ENCODE measurements around the gene PPARG.
"Not testable (repeated sequence)": the region's sequence is repeated elsewhere in the genome, so short reads cannot be mapped to it uniquely, and the experiment has no call there.

The PPARG gene

DNA sequence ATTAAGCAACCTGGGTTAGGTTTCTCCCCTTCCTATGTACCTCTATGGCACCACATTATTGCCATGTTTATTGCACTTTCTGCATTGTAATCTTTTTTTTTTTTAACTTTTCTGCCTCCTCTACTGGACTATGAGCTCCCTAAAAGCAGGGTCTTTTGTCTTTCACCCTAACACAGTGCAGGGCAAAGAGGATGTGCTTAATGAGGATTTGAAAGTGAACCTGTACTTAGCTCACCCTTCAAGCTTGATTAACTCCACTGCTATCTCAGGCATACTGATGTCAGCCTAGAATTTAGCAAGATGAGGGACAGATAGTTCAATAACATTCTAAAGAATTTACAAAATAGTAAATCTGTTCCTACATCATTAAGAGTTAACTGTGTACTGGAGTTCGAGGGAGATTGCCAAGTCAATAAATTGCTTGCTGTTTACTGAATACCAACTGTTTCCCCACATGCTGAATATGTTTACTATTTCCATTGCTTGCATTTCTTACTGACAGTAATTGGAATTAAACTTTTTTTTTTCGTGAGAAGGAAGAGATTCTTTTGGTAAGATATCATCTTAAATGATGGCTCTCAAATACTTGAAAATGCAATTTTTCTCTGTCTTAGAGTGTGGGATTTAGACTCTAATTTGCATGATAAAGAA is 15.7 kb upstream of the PPARG start:
- H3K4me1 ChIP-seq (ENCODE audit: control insufficient read depth, insufficient read depth, low read depth, low read length) = no peaks in the 10 kb centered on the region
- H3K4me2 ChIP-seq (ENCODE audit: low read length, poor library complexity, severe bottlenecking) = no peak overlapping the region
- H3K9ac ChIP-seq (ENCODE audit: low read length) = no peak overlapping the region
- H2BK12ac ChIP-seq (ENCODE audit: low read length in 2 of 2) = no peak overlapping the region
- H2BK120ac ChIP-seq (ENCODE audit: low read depth, low read length) = no peak overlapping the region
- no peak overlapping the region for H4K8ac ChIP-seq (ENCODE audit: low read length)
- no peak overlapping the region for H3K14ac ChIP-seq (ENCODE audit: low read length in 2 of 2)
- no peaks in the 10 kb centered on the region for H3K79me1 ChIP-seq (replicated peaks; ENCODE audit: low read length, poor library complexity, severe bottlenecking)
- H3K4me3 ChIP-seq (ENCODE audit: insufficient read depth in 1 of 2, low read depth in 1 of 2, low read length in 2 of 2) = no peak overlapping the region
- H2AK5ac ChIP-seq (ENCODE audit: low read length, severe bottlenecking) = no peak overlapping the region
- no peak overlapping the region for H3K23ac ChIP-seq (ENCODE audit: low read length in 2 of 2)
- H3K27me3 ChIP-seq (ENCODE audit: control insufficient read depth in 1 of 2, insufficient read depth in 1 of 2, low read length in 2 of 2) = no peaks in the 10 kb centered on the region
- no peak overlapping the region for H3K4ac ChIP-seq (ENCODE audit: low read depth in 1 of 2, low read length in 2 of 2)
- 13% methylated on average over 1 of the region's 2 CpGs for whole genome bisulfite sequencing
- DNase-seq = no peak
- H4K91ac ChIP-seq (ENCODE audit: low read length) = no peak overlapping the region
- H3K9me3 ChIP-seq (ENCODE audit: control insufficient read depth, low read length) = no peaks in the 10 kb centered on the region
- no peak overlapping the region for H2BK5ac ChIP-seq (ENCODE audit: low read depth, low read length, poor library complexity, severe bottlenecking)
- no peak overlapping the region for H3K27ac ChIP-seq (ENCODE audit: low read length, poor library complexity, severe bottlenecking)
- no peak overlapping the region for H2AFZ ChIP-seq (ENCODE audit: low read depth, low read length)
- no peaks in the 10 kb centered on the region for H3K36me3 ChIP-seq (ENCODE audit: control insufficient read depth in 1 of 2, insufficient read depth in 2 of 2, low read depth in 1 of 2, low read length in 2 of 2)
- H3K18ac ChIP-seq (ENCODE audit: low read depth in 1 of 2, low read length in 2 of 2) = no peak overlapping the region
- no peak overlapping the region for H2BK15ac ChIP-seq (ENCODE audit: low read depth, poor library complexity, severe bottlenecking)

DNA sequence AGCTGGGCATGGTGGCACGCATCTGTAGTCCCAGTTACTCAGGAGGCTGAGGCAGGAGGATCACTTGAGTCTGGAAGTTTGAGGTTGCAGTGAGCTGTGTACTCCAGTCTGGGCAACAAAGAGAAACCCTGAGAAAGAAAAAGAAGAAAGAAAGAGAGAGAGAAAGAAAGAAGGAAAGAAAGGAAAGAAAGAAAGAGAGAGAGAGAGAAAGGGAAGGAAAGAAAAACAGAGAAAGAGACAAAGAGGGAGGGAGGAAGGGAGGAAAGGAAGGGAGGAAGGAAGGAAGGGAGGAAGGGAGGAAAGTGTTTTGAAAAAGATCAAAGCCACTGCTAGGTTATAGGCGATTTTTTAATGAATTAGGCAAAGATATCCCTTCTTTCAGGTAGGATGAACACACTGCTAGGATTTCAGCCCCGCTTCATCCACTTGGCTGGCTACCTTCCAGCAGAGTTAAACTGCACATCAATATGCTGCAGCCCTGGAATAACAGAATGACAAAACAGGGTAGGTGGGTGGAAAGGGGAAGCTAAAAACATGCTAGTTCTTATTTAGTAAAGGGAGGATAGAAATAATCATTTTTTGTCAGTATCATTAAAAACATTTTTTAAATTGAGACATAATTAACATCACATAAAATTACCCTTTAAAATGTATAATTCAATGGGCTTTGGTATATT is 12.8 kb upstream of the PPARG start:
- Histone ChIP-seq H4K8ac (ENCODE audit: low read length) (no peak overlapping the region), H2AK5ac (ENCODE audit: low read length, severe bottlenecking) (no peak overlapping the region), H2BK12ac (ENCODE audit: low read length in 2 of 2) (no peak overlapping the region), H3K79me1 (replicated peaks; ENCODE audit: low read length, poor library complexity, severe bottlenecking) (no peaks in the 10 kb centered on the region), H3K27ac (ENCODE audit: low read length, poor library complexity, severe bottlenecking) (no peak overlapping the region), H2BK120ac (ENCODE audit: low read depth, low read length) (no peak overlapping the region), H3K23ac (ENCODE audit: low read length in 2 of 2) (no peak overlapping the region), H3K4me2 (ENCODE audit: low read length, poor library complexity, severe bottlenecking) (no peak overlapping the region), H3K36me3 (ENCODE audit: control insufficient read depth in 1 of 2, insufficient read depth in 2 of 2, low read depth in 1 of 2, low read length in 2 of 2) (no peaks in the 10 kb centered on the region), H3K27me3 (ENCODE audit: control insufficient read depth in 1 of 2, insufficient read depth in 1 of 2, low read length in 2 of 2) (no peaks in the 10 kb centered on the region), H3K9me3 (ENCODE audit: control insufficient read depth, low read length) (no peaks in the 10 kb centered on the region), H2BK5ac (ENCODE audit: low read depth, low read length, poor library complexity, severe bottlenecking) (no peak overlapping the region), H3K18ac (ENCODE audit: low read depth in 1 of 2, low read length in 2 of 2) (no peak overlapping the region), H3K4me3 (ENCODE audit: insufficient read depth in 1 of 2, low read depth in 1 of 2, low read length in 2 of 2) (no peak overlapping the region), H3K4ac (ENCODE audit: low read depth in 1 of 2, low read length in 2 of 2) (no peak overlapping the region), H3K9ac (ENCODE audit: low read length) (no peak overlapping the region), H2AFZ (ENCODE audit: low read depth, low read length) (no peak overlapping the region), H3K4me1 (ENCODE audit: control insufficient read depth, insufficient read depth, low read depth, low read length) (no peaks in the 10 kb centered on the region), H3K14ac (ENCODE audit: low read length in 2 of 2) (no peak overlapping the region), H4K91ac (ENCODE audit: low read length) (no peak overlapping the region), H2BK15ac (ENCODE audit: low read depth, poor library complexity, severe bottlenecking) (no peak overlapping the region)
- DNase-seq = no peak
- WGBS = 81% methylated on average over 2 of the region's 3 CpGs

- H3K14ac ChIP-seq (ENCODE audit: low read length in 2 of 2); H3K9ac ChIP-seq (ENCODE audit: low read length); H2AFZ ChIP-seq (ENCODE audit: low read depth, low read length); H2BK5ac ChIP-seq (ENCODE audit: low read depth, low read length, poor library complexity, severe bottlenecking); H3K23ac ChIP-seq (ENCODE audit: low read length in 2 of 2); H4K91ac ChIP-seq (ENCODE audit: low read length); H3K4ac ChIP-seq (ENCODE audit: low read depth in 1 of 2, low read length in 2 of 2); H2BK15ac ChIP-seq (ENCODE audit: low read depth, poor library complexity, severe bottlenecking); H3K4me2 ChIP-seq (ENCODE audit: low read length, poor library complexity, severe bottlenecking); H2BK12ac ChIP-seq (ENCODE audit: low read length in 2 of 2); H3K4me3 ChIP-seq (ENCODE audit: insufficient read depth in 1 of 2, low read depth in 1 of 2, low read length in 2 of 2); H3K36me3 ChIP-seq (ENCODE audit: control insufficient read depth in 1 of 2, insufficient read depth in 2 of 2, low read depth in 1 of 2, low read length in 2 of 2); H3K18ac ChIP-seq (ENCODE audit: low read depth in 1 of 2, low read length in 2 of 2); H3K27me3 ChIP-seq (ENCODE audit: control insufficient read depth in 1 of 2, insufficient read depth in 1 of 2, low read length in 2 of 2); H2BK120ac ChIP-seq (ENCODE audit: low read depth, low read length); H3K4me1 ChIP-seq (ENCODE audit: control insufficient read depth, insufficient read depth, low read depth, low read length); H3K27ac ChIP-seq (ENCODE audit: low read length, poor library complexity, severe bottlenecking); H4K8ac ChIP-seq (ENCODE audit: low read length); DNase-seq; H3K79me1 ChIP-seq (replicated peaks; ENCODE audit: low read length, poor library complexity, severe bottlenecking); H3K9me3 ChIP-seq (ENCODE audit: control insufficient read depth, low read length); H2AK5ac ChIP-seq (ENCODE audit: low read length, severe bottlenecking): not testable (repeated sequence)
- 97% methylated on average over 5 of the region's 5 CpGs for WGBS
Observed at GRCh38 chr3:12276827-12277226, 12.0 kb upstream of the PPARG start.

- Histone ChIP-seq H3K18ac (ENCODE audit: low read depth in 1 of 2, low read length in 2 of 2) (no peak overlapping the region), H3K14ac (ENCODE audit: low read length in 2 of 2) (no peak overlapping the region), H3K4me2 (ENCODE audit: low read length, poor library complexity, severe bottlenecking) (no peak overlapping the region), H2BK15ac (ENCODE audit: low read depth, poor library complexity, severe bottlenecking) (no peak overlapping the region), H2AK5ac (ENCODE audit: low read length, severe bottlenecking) (no peak overlapping the region), H4K8ac (ENCODE audit: low read length) (no peak overlapping the region), H3K23ac (ENCODE audit: low read length in 2 of 2) (no peak overlapping the region), H2BK5ac (ENCODE audit: low read depth, low read length, poor library complexity, severe bottlenecking) (no peak overlapping the region), H3K4me3 (ENCODE audit: insufficient read depth in 1 of 2, low read depth in 1 of 2, low read length in 2 of 2) (no peak overlapping the region), H3K27ac (ENCODE audit: low read length, poor library complexity, severe bottlenecking) (no peak overlapping the region), H3K9me3 (ENCODE audit: control insufficient read depth, low read length) (no peaks in the 10 kb centered on the region), H3K4ac (ENCODE audit: low read depth in 1 of 2, low read length in 2 of 2) (no peak overlapping the region), H3K27me3 (ENCODE audit: control insufficient read depth in 1 of 2, insufficient read depth in 1 of 2, low read length in 2 of 2) (no peaks in the 10 kb centered on the region), H2AFZ (ENCODE audit: low read depth, low read length) (no peak overlapping the region), H2BK12ac (ENCODE audit: low read length in 2 of 2) (no peak overlapping the region), H3K4me1 (ENCODE audit: control insufficient read depth, insufficient read depth, low read depth, low read length) (no peaks in the 10 kb centered on the region), H3K9ac (ENCODE audit: low read length) (no peak overlapping the region), H3K36me3 (ENCODE audit: control insufficient read depth in 1 of 2, insufficient read depth in 2 of 2, low read depth in 1 of 2, low read length in 2 of 2) (no peaks in the 10 kb centered on the region), H3K79me1 (replicated peaks; ENCODE audit: low read length, poor library complexity, severe bottlenecking) (no peaks in the 10 kb centered on the region), H2BK120ac (ENCODE audit: low read depth, low read length) (no peak overlapping the region), H4K91ac (ENCODE audit: low read length) (no peak overlapping the region)
- 100% methylated on average over 3 of the region's 3 CpGs for WGBS
- DNase-seq = no peak
Observed at GRCh38 chr3:12278566-12278965, 10.3 kb upstream of the PPARG start.

Measured in mesenchymal stem cell (in vitro differentiated cells and primary cell).